CD4-positive, alpha-beta memory T cell (primary cell): ENCODE results near the gene CYP8B1. TPM values are rescaled to one million over a fixed set of nuclear protein-coding genes. Genes with fewer than 3 reads are reported as not detected.

ENCODE experiments used
- CTCF ChIA-PET: fragments of 350-600 bp; sonication (Branson Sonifier 250); formaldehyde crosslinking; loops from one replicate; lab custom pipeline; 2021; ENCODE audit warnings: inconsistent platforms; ENCODE audit not compliant: partially characterized antibody; lab: Charles Lee
- POLR2A ChIA-PET: fragments of 350-600 bp; sonication (Branson Sonifier 250); formaldehyde crosslinking; loops from one replicate; lab custom pipeline; 2021; ENCODE audit not compliant: partially characterized antibody; lab: Charles Lee
- DNase-seq, 5 donors: peaks; one replicate each; pipeline versions ENCODE4 v3.0.0 to v3.0.0-alpha.2; 2020 to 2022; ENCODE audit warnings: mixed read lengths in 1 of 5
- H3K27ac ChIP-seq: one replicate; pipeline ENCODE4 v1.7.0; 2013; ENCODE audit warnings: low read depth, low read length
- H3K27me3 ChIP-seq: 2 replicates; pipeline ENCODE4 v1.7.0; 2013; ENCODE audit warnings: mild to moderate bottlenecking, low read length, moderate library complexity; ENCODE audit not compliant: insufficient read depth
- H3K36me3 ChIP-seq: 2 replicates; pipeline ENCODE4 v1.7.0; 2013; ENCODE audit warnings: mild to moderate bottlenecking, low read length, moderate library complexity; ENCODE audit not compliant: insufficient read depth
- H3K4me1 ChIP-seq: 2 replicates; pipeline ENCODE4 v1.7.0; 2013; ENCODE audit warnings: mild to moderate bottlenecking, low read length, moderate library complexity; ENCODE audit not compliant: insufficient read depth
- H3K4me3 ChIP-seq, 2 donors: one replicate each; pipeline ENCODE4 v1.7.0; 2013; ENCODE audit warnings: low read length in 2 of 2, mild to moderate bottlenecking in 1 of 2
- H3K9me3 ChIP-seq, 2 donors: one replicate each; pipeline ENCODE4 v1.7.0; 2013; ENCODE audit warnings: low read length in 2 of 2, control low read depth in 1 of 2; ENCODE audit not compliant: control insufficient read depth in 1 of 2
- H3K27ac Mint-ChIP-seq, 7 donors: one replicate each; pipeline ENCODE4 v1.8.0; 2020 to 2021; ENCODE audit warnings: mixed read lengths in 7 of 7, mild to moderate bottlenecking in 6 of 7, inconsistent platforms in 3 of 7, moderate library complexity in 3 of 7
- H3K27me3 Mint-ChIP-seq, 2 donors: one replicate each; pipeline ENCODE4 v1.8.0; 2020 to 2021; ENCODE audit warnings: mixed read lengths in 2 of 2
- H3K36me3 Mint-ChIP-seq, 2 donors: one replicate each; pipeline ENCODE4 v1.8.0; 2020 to 2021; ENCODE audit warnings: mixed read lengths in 2 of 2, inconsistent platforms in 1 of 2, mild to moderate bottlenecking in 1 of 2
- H3K4me1 Mint-ChIP-seq, 4 donors: one replicate each; pipeline ENCODE4 v1.8.0; 2020 to 2021; ENCODE audit warnings: mixed read lengths in 4 of 4, mild to moderate bottlenecking in 1 of 4
- H3K4me3 Mint-ChIP-seq, 8 donors: one replicate each; pipeline ENCODE4 v1.8.0; 2020 to 2021; ENCODE audit warnings: mixed read lengths in 8 of 8, mild to moderate bottlenecking in 7 of 8, moderate library complexity in 6 of 8, inconsistent platforms in 3 of 8
- H3K9me3 Mint-ChIP-seq, 8 donors: one replicate each; pipeline ENCODE4 v1.8.0; 2020 to 2021; ENCODE audit warnings: mixed read lengths in 8 of 8, mild to moderate bottlenecking in 5 of 8, inconsistent platforms in 3 of 8, moderate library complexity in 1 of 8
- intact Hi-C: fragments of 100-400 bp; cut with micrococcal nuclease; formaldehyde crosslinking; loops from one replicate; pipeline ENCODE4 v1.15.1; 2023
- polyA plus RNA-seq, 2 donors: library from polyadenylated mRNA; unstranded; fragments of 300-500 nt; fragmentation: Illumina TruSeq; gene quantifications; one replicate each; pipeline ENCODE4 v1.2.3, GENCODE V29; 2021
- total RNA-seq, 2 experiments: library from RNA; stranded (reverse); gene quantifications; one replicate each; pipeline ENCODE4 v1.2.3, GENCODE V29; 2021

CYP8B1 gene
- total and polyA plus RNA-seq, 4 experiments from 2014 or later = not detected

DNA sequence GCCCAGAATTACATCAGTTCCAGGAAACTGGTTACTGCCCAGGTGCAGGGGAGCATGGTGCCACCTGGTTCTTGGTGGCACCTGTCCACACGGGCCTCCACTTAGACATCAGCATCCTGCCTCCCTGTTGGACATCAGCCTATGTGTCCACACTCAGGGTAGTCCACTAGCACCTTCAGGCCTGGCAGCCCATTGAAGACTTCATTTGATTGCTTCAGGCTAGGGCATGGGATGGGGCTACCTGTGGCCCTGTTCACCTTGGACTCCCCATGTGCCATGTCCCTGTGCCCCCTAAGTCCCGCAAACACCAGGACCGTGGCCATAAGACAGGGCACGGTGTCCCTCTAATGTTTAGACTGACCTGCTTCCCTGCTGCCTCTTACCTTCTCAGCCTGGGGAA, 30.9 kb downstream of the CYP8B1 start:
- Mint-ChIP-seq H3K4me3 (no peak overlapping the region), H3K27me3 (peaks cover 0 to 4% of the 10 kb centered on the region in 2 donors), H3K9me3 (no peaks in the 10 kb centered on the region), H3K27ac (no peak overlapping the region), H3K4me1 (peaks cover 4 to 14% (median 8%) of the 10 kb centered on the region in 4 donors), H3K36me3 (no peaks in the 10 kb centered on the region)
- Histone ChIP-seq H3K27me3 (no peaks in the 10 kb centered on the region), H3K4me3 (no peak overlapping the region), H3K9me3 (no peaks in the 10 kb centered on the region), H3K27ac (no peak overlapping the region), H3K4me1 (peaks cover 7% of the 10 kb centered on the region), H3K36me3 (no peaks in the 10 kb centered on the region)
- no peak for DNase-seq
- intact Hi-C loops = no loop called here
- CTCF ChIA-PET = interaction anchor here (3.2 kb wide), 1 partner anchor 13 kb away, joined by 9 read pairs; no protein-coding TSS in a partner anchor
- POLR2A ChIA-PET = no interaction called here

DNA sequence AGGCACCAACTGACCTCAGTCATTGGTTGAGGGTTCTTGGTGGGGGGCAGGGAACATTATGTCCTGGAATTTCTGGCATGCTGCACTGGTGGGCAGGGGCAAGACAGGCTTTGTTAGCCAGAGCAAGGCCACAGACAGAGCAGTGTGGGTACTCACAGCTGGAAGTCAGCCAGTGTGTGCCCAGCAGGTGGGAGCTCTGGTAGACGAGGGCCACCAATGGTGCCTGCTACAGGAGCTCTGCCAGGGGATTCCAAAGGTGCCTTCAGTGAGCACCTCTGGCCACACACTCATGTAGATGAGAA, 31.3 kb downstream of the CYP8B1 start:
- Histone ChIP-seq H3K4me3 (no peak overlapping the region), H3K4me1 (peaks cover 7% of the 10 kb centered on the region), H3K27ac (no peak overlapping the region), H3K36me3 (no peaks in the 10 kb centered on the region), H3K27me3 (no peaks in the 10 kb centered on the region), H3K9me3 (no peaks in the 10 kb centered on the region)
- Mint-ChIP-seq H3K27ac (no peak overlapping the region), H3K4me1 (peaks cover 4 to 14% (median 8%) of the 10 kb centered on the region in 4 donors), H3K4me3 (no peak overlapping the region), H3K27me3 (peaks cover 0 to 8% of the 10 kb centered on the region in 2 donors), H3K36me3 (no peaks in the 10 kb centered on the region), H3K9me3 (no peaks in the 10 kb centered on the region)
- intact Hi-C loops = no loop called here
- POLR2A ChIA-PET = no interaction called here
- CTCF ChIA-PET = interaction anchor here (3.2 kb wide), 1 partner anchor 13 kb away, joined by 9 read pairs; no protein-coding TSS in a partner anchor
- no peak for DNase-seq

DNA sequence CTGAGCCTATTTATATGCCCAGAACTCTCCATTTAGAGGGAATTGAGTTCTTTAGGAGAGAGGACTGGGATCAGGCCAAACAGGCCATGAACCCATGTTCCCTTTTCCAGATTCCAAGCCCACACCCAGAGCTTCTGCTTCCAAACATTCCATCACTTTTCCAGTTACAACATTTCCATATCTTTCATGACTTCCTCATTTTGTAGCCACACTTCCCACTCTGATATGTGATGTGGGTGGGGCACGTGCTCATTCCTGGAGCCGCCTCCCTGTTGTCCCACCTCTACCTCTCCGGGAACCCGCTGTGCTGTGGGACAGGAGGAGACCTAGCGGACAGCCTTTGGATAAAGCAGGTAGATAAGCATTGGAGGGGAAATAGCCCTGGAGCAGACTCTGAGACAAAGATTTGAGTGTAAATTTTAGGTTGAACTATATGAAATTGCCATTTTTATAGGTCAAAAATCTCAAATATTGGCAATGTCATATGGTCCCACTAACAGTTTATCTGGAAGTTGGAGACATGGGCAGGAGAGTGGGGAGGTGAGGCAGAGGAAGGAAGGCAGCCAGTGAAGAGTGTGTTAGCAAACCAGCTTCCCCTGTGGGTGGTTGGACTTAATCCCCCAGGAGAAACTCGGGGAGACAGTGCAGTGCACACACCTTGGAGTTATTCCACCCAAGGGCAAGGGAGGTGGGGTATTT, 31.8 kb downstream of the CYP8B1 start:
- H3K4me1 ChIP-seq = peaks cover 7% of the 10 kb centered on the region
- Mint-ChIP-seq H3K27me3 (peaks cover 0 to 10% of the 10 kb centered on the region in 2 donors), H3K36me3 (no peaks in the 10 kb centered on the region), H3K27ac (peak overlapping the region in 1 of 7 donors; percentile 41), H3K4me3 (no peak overlapping the region), H3K4me1 (peaks cover 4 to 14% (median 8%) of the 10 kb centered on the region in 4 donors), H3K9me3 (no peaks in the 10 kb centered on the region)
- DNase-seq = no peak
- no peak overlapping the region for H3K4me3 ChIP-seq
- H3K36me3 ChIP-seq = no peaks in the 10 kb centered on the region
- H3K27me3 ChIP-seq = no peaks in the 10 kb centered on the region
- no peak overlapping the region for H3K27ac ChIP-seq
- no peaks in the 10 kb centered on the region for H3K9me3 ChIP-seq
- POLR2A ChIA-PET = no interaction called here
- CTCF ChIA-PET = interaction anchor here (2.0 to 3.2 kb wide), 2 partner anchors 12 to 26 kb away, joined by 4 to 9 read pairs; no protein-coding TSS in a partner anchor
- intact Hi-C loops = no loop called here

DNA sequence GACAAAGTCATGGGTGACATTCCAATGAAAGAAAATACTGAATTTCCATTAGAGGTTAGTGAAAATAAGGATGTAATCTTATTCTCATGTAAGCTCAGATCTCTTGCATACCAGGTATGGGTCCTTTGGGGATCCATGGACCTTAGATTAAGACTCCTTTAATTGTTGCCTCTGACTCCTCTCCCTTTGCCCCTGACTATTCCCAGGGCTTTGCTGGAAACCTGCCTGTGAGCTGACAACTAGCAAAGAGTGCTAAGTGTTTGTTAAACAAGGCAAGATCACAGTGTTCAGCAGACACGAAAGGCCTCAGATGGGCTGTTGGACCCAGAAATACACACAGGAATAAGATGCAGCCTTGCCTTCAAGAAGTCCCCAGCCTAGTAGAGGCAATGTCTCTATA, 34.3 kb downstream of the CYP8B1 start:
- Mint-ChIP-seq H3K27ac (no peak overlapping the region), H3K4me1 (no peaks in the 10 kb centered on the region), H3K27me3 (peaks cover 2 to 10% of the 10 kb centered on the region in 2 donors), H3K36me3 (no peaks in the 10 kb centered on the region), H3K4me3 (no peak overlapping the region), H3K9me3 (no peaks in the 10 kb centered on the region)
- Histone ChIP-seq H3K36me3 (no peaks in the 10 kb centered on the region), H3K4me3 (no peak overlapping the region), H3K27ac (no peak overlapping the region), H3K9me3 (no peaks in the 10 kb centered on the region), H3K4me1 (no peaks in the 10 kb centered on the region), H3K27me3 (no peaks in the 10 kb centered on the region)
- ChIA-PET POLR2A (no interaction called here), CTCF (interaction anchor here (2.8 kb wide), 1 partner anchor 41 kb away, joined by 11 read pairs; no protein-coding TSS in a partner anchor)
- intact Hi-C loops = no loop called here
- no peak for DNase-seq

DNA sequence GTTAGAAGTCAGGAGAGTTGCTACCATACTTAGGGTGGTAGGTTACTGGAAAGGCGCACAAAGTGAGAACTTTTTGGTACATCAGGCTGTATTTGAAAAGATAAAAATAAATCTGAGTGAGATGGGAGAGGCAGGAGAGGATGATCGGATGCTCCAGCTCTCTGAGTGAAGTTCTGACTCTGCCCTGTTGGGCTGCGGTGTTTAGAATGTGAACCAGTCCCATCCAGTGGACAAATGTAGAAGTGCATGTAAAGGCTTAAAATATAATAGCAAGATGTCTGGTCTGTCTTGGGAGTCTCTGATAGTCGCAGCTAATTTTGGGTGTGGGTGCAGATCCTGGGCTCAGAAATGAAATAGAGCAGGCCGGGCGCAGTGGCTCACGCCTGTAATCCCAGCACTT, 36.1 kb downstream of the CYP8B1 start:
- no peaks in the 10 kb centered on the region for H3K9me3 Mint-ChIP-seq
- ChIA-PET POLR2A (interaction anchor here (1.1 kb wide), 1 partner anchor 60 kb away, joined by 4 read pairs; no protein-coding TSS in a partner anchor), CTCF (interaction anchor here (0.8 to 2.8 kb wide), 9 partner anchors 8 to 65 kb away, joined by 3 to 23 read pairs (median 5); no protein-coding TSS in a partner anchor)
- Histone ChIP-seq H3K27ac (no peak overlapping the region), H3K27me3 (no peaks in the 10 kb centered on the region), H3K9me3 (no peaks in the 10 kb centered on the region), H3K4me1 (no peaks in the 10 kb centered on the region), H3K4me3 (no peak overlapping the region), H3K36me3 (no peaks in the 10 kb centered on the region)
- intact Hi-C loops = loop anchor here (1.0 kb wide), 1 partner anchor 58 kb away; no protein-coding TSS in a partner anchor
- H3K27ac Mint-ChIP-seq = no peak overlapping the region
- H3K4me1 Mint-ChIP-seq = no peaks in the 10 kb centered on the region
- no peak overlapping the region for H3K4me3 Mint-ChIP-seq
- DNase-seq = peak; percentile 34 to 52 (median 47)
- H3K27me3 Mint-ChIP-seq = peaks cover 2 to 20% of the 10 kb centered on the region in 2 donors
- no peaks in the 10 kb centered on the region for H3K36me3 Mint-ChIP-seq

DNA sequence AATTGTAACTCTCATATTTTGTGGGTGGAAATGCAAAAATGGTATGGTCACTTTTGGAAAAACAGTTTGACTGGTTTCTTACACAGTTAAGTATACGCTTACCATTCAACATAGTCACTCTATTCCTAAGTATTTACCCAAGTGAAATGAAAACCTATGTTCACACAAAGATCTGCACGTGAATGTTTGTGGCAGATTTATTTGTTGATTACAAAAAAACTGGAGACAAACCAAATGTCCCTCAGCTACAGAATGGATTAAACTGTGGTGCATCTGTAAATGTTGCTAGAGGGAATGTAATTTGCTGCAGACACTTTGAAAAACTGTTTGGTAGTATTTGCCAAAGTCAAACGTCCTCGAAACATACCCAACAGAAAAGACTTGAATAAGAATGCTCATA, 37.1 kb downstream of the CYP8B1 start:
- H3K36me3 Mint-ChIP-seq = no peaks in the 10 kb centered on the region
- no peaks in the 10 kb centered on the region for H3K4me1 Mint-ChIP-seq
- ChIA-PET CTCF (interaction anchor here (1.1 to 2.8 kb wide), 6 partner anchors 40 to 60 kb away, joined by 3 to 23 read pairs (median 7); no protein-coding TSS in a partner anchor), POLR2A (interaction anchor here (1.1 kb wide), 1 partner anchor 59 kb away, joined by 4 read pairs; no protein-coding TSS in a partner anchor)
- H3K27ac ChIP-seq = no peak overlapping the region
- H3K36me3 ChIP-seq = no peaks in the 10 kb centered on the region
- H3K4me1 ChIP-seq = no peaks in the 10 kb centered on the region
- H3K27me3 Mint-ChIP-seq = peaks cover 3 to 18% of the 10 kb centered on the region in 2 donors
- no peaks in the 10 kb centered on the region for H3K9me3 ChIP-seq
- no peaks in the 10 kb centered on the region for H3K27me3 ChIP-seq
- no peaks in the 10 kb centered on the region for H3K9me3 Mint-ChIP-seq
- no peak overlapping the region for H3K27ac Mint-ChIP-seq
- no peak overlapping the region for H3K4me3 Mint-ChIP-seq
- H3K4me3 ChIP-seq = no peak overlapping the region
- intact Hi-C loops = no loop called here
- DNase-seq = no peak
